ENCODE results near the gene RPL15.
"Not testable (repeated sequence)": the region's sequence is repeated elsewhere in the genome, so short reads cannot be mapped to it uniquely, and the experiment has no call there.

The RPL15 gene

DNA sequence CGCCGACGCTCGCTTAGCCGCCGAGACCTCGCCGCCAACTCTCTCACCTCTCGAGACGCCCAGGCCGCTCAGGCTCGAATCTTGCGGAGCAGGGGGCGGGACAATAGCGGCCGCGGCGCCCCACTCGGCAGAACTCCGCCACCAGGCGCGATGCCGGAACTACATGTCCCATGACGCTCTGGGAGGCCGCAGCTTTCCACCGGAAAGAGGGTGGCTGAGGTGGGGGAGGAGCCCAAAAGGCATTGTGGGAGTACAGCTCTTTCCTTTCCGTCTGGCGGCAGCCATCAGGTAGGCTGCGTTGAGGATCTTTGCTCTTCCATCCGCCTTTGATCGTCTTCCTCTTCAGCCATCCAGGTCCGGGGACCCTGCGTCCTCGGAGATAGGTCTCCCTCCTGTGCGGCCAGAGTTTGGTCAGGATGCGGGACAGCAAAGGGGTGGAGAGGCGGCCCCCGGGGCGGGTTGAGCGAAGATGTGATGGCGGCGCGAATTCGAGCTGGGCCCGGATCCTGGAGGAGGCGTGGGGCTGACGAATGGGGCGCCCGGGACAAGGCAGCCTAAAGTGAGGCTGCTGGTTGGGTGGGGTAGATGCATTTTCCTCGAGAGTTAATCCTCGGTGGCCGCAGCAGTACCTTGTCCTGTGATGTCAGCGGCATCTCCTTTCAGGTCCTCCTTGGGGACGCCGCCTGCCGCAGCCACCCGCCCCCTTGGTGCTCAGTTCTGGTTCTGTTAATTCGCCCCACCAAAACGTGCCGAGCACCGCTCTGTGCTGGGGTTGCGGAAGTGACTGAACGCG, at the start of gene RPL15, which contains the start of gene NKIRAS1:
Gene RPL15 (plus strand): TSS at position 247 of the 793 bp plus-strand sequence. CDS start 728 bp downstream, outside the sequence.
Gene NKIRAS1 (minus strand): TSS at position 105 of the 793 bp plus-strand sequence. CDS start 6,086 bp downstream, outside the sequence.
- DNase-seq (ENCODE audit: low spot score): peak; percentile 94

DNA sequence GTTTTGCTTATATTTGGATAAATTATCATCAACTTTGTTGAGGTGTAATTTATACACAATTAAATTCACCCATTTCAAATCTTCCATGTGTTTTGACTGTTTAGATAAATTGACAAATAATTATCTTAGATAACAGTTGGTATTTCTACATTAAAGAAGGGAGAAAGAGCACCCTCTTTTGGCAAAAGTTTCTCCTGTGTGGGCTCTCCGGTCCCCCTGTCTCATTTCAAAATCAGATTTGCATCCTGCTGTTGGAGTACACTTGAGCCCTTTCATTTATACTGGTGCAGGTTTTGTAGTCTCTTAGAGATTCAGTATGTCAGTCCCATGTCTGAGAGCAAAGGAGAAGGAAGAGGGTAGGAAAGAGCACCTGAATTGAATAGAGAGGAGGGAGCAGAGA, 49.5 kb upstream of the RPL15 start:
- no peak for DNase-seq (ENCODE audit: low spot score)

DNA sequence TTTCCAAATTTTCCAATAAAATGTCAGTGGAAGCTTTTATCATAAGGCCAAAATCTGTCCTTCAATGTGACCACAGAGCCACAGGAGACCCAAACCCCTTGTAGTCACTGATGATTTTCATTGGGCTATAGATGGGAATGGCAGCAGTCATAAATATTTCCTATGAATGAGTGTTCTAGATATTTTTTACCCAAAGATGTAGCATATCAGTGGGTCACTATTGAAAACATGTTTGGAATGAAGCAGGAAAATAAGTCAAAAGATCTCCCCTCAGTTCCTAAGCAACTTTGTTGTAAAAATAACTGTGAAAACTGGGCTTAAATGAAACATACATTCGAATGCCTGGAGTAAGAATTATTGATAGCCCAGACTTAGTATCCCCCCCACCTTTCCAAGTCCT, 49.1 kb upstream of the RPL15 start:
- no peak for DNase-seq (ENCODE audit: low spot score)

DNA sequence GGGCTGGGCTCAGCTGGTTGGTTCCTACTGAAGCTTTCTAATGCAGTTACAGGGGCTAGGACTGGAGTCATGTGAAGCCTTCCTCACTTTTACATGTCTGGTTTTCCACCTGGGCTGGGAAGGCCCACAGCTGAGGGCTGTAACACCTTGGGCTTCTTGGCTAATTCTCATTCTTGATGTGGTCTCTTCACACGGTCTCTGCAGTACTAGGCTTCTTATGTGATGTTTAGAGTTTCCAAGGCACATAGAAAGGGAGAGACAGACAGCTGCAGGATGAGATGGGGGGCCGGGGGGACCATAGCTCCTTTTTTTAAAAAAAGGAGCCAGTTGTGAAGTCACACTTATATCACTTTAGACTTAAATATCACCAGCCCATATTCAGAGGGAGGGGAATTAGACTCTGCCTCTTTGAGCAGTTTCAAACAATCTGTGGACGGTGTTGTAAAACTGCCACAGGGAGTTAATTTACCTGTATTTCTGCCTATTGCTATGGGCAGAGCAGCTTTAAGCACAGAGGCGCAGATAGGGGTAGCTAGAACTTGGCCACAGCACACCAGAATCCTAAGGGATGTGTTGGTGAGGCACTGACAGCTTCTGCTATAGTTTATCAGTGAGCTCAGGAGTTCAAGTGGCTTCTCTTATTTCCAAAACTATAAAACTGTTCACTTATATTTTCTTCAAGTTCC, 46.8 kb upstream of the RPL15 start:
- no peak for DNase-seq (ENCODE audit: low spot score)

DNA sequence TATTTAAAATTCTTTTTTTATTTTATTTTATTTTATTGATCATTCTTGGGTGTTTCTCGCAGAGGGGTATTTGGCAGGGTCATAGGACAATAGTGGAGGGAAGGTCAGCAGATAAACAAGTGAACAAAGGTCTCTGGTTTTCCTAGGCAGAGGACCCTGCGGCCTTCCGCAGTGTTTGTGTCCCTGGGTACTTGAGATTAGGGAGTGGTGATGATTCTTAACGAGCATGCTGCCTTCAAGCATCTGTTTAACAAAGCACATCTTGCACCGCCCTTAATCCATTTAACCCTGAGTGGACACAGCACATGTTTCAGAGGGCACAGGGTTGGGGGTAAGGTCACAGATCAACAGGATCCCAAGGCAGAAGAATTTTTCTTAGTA, 46.3 kb upstream of the RPL15 start:
- DNase-seq (ENCODE audit: low spot score): not testable (repeated sequence)

DNA sequence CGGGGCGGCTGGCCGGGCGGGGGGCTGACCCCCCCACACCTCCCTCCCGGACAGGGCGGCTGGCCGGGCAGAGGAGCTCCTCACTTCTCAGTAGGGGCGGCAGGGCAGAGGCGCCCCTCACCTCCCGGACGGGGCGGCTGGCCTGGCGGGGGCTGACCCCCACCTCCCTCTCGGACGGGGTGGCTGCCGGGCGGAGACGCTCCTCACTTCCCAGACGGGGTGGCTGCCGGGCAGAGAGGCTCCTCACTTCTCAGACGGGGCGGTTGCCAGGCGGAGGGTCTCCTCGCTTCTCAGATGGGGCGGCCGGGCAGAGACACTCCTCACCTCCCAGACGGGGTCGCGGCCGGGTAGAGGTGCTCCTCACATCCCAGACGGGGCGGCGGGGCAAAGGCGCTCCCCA, 45.6 kb upstream of the RPL15 start:
- not testable (repeated sequence) for DNase-seq (ENCODE audit: low spot score)

DNA sequence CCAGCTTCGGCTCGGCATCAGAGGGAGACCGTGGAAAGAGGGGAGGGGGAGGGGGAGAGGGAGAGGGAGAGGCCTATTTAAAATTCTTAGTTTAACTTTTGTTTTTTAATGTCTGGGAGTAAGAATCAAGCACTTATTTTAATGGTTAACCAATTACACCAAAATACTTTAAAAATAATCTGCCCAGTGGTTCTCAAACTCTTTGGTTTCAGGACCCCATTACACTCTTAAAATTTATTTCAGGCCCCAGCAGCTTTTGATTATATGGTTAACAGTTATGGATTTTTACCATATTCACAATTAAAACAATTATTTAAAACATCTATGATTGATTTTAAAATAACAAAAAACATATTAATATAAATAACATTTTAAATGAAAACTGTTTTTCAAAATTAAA, 44.6 kb upstream of the RPL15 start:
- no peak for DNase-seq (ENCODE audit: low spot score)

DNA sequence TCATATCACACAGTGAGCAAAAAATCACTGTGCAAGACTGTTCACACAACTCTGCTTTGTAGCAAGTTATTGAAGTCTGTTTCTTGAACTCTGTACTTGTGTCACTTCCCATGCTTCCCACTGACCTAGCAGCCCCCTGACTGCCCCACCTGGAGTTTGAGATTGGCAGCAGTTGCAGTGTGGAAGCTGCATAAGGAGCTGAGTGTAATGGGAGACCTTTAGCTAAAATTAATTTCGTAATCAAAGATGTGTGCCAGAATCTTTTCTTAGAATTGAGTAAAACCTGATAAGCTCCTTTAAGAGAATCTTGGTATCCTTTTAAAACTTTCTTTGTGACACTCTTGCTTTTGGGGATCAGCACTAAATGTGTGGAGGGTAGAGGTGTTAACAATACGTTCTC, 43.0 kb upstream of the RPL15 start:
- DNase-seq (ENCODE audit: low spot score): no peak

DNA sequence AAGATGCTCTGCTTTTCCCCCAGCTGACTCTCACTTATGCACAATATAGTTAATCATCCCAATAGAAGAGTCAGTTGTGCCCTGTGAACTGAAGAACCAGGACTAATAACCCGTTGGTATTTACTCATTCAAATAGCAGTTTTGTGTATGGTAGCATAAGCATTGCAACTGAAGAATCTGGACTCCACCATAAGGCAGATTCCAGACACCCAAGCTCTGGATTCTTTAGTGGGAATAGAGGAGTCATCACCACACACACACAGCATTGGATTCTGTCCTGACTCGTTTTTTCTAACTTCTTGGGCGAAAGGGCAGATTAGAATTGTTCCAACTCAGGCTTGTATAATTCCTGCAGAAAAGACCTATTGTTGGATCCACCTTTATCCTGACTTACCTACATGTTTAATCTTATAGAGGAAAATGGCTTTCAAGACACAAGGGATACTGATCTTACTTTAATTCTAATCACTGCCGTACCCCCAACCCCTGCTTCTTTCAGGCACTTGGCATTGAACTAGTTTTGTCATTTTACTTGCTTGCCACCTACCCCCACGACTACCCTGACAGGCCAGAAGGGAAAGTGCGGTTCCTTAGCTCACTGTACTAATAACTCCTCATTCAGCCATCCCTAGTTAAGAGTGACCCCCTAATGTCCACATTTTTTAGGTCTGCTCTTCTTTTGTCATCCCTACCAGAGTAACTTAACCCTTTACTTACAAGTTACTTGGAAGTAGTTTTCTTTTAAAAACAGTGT, 42.4 kb upstream of the RPL15 start:
- DNase-seq (ENCODE audit: low spot score): no peak

DNA sequence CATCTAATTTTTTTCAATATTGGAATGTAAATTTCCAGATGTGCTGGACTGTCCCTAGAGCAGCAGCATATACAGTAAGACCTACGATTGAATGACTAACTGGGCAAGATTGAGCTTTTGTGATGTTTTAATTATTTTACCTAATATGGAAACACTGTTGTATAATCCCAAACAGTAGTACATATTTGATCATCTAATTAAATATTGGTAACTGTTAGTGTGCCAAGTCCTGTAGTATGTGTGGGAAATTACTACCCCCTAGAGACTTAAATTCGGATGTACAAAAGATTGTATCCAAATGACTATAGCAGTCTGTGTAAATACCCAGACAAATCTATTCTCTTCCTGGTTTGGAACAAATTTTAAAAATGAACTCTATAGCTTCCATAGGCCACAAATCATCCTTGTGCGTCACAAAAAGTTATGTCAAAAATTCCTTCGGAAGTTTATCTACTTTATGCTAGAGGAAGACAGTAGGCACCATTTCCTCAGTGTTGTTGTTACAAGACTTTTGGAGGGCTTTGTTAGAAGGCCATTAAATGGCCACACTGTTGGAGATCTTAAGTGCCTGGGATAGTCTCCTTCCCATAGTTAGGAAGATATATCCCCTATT, 41.7 kb upstream of the RPL15 start:
- no peak for DNase-seq (ENCODE audit: low spot score)

DNA sequence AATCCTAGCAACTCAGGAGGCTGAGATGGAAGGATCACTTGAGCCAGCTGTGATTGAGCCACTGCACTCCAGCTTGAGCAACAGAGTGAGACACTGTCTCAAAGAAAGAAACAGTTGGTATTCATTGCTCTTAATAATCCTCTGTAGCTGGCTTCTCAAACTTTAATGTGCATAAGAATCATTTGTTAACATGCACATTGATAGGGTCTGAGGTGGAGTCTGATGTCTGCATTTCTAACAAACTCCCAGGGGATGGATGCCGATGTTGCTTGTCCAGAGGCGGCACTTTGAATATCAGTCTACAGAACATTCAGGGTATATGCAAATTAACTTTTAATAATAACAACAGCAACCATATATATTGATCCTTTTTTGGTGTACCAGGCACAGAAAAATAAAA, 40.0 kb upstream of the RPL15 start:
- DNase-seq (ENCODE audit: low spot score): no peak

DNA sequence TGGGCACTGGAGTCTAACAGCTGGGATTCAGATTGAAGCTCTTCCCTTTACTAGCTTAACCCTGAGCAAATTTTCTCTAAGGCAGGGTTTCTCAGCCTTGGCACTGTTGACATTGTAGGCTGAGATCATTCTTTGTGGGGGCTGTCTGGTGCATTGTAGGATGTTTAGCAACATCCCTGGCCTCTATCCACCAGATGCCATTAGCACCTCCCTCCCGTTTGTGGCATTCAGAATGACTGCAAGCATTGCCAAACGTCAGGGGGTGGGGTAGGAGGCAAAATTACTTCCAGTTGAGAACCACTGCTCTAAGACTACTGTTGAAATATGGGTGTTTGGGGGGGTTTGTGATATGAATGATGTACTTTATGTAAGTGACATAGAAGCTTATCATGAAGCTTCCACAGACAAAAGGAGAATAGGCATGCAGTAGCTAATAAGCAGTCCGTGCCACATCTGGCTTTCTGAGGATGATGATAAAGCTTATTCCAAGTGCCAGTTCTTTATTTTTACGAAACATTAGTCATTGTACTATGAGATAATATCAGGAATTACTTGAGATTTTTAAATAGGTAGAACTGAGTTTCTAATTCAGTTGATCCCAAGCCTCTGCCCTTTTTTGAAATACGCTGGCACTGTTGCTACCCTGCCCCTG, 39.5 kb upstream of the RPL15 start:
- DNase-seq (ENCODE audit: low spot score): no peak

DNA sequence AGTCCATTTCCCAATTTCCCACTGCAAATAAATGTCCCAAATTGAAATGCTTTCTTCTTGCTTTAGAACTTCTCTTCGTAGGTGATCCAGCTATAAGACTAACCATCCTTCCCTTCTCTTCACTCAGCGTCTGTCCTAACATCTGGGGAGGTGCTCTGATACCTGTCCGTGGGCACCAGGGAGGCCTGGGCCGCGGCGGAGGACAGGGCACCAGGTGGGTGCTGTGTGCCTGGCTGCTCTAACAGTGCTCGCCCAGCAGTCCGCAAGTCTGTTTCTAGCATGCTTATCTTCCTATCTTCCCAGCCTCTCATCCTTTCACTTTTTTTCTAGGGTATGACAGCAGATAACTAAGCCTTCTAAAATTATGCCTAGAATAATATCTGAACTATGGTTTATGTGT, 37.4 kb upstream of the RPL15 start:
- no peak for DNase-seq (ENCODE audit: low spot score)

DNA sequence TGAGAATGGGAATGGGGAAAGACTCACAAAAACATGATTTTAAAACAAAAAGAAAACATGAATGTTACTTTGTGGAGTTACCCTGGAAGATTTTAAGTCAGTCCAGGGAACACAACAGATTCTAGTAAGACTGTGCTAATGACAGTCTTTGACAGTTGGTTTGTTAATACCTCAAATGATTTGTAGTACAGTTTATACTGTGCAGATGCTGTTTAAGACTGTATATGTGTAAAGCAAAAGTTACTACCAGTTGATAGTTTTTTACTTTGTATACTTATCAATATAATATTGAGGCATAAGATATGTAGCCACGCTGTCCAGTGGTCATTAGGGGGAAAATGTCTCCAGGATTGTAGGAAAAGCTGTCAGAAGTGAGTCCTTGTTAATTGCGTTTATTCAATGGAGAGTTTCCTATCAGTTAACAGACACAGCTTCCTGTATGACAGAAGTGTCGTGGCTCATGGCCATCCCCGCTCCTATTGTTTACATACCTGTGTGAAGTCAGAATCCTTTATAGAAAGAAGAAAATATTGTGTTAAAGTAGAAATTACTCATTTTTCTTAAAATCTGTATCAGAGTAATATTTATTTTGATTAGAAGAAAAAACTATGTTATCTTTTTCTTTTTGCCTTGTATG, 36.1 kb upstream of the RPL15 start:
- no peak for DNase-seq (ENCODE audit: low spot score)

DNA sequence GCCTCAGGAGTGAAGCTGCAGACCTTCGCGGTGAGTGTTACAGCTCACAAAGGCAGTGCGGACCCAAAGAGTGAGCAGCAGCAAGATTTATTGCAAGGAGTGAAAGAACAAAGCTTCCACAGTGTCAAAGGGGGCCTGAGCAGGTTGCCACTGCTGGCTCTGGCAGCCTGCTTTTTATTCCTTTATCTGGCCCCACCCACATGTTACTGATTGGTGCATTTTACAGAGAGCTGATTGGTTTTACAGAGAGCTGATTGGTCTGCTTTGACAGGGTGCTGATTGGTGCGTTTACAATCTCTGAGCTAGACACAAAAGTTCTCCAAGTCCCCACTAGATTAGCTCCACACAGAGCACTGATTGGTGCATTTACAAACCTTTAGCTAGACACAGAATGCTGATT, 34.9 kb upstream of the RPL15 start:
- not testable (repeated sequence) for DNase-seq (ENCODE audit: low spot score)

DNA sequence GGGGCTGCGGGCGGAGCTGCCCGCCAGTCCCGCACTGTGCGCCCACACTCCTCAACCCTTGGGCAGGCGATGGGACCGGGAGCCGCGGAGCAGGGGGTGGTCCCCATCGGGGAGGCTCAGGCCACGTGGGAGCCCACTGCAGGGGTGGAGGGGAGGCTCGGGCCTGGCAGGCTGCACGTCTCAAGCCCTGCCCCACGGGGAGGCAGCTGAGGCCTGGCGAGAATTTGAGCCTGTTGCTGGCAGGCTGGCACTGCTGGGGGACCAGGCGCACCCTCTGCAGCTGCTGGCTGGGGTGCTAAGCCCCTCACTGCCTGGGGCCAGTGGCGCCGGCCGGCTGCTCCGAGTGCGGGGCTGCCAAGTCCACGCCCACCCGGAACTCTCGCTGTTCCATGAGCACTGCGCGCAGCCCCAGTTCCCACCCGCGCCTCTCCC, 34.4 kb upstream of the RPL15 start:
- DNase-seq (ENCODE audit: low spot score): no peak

DNA sequence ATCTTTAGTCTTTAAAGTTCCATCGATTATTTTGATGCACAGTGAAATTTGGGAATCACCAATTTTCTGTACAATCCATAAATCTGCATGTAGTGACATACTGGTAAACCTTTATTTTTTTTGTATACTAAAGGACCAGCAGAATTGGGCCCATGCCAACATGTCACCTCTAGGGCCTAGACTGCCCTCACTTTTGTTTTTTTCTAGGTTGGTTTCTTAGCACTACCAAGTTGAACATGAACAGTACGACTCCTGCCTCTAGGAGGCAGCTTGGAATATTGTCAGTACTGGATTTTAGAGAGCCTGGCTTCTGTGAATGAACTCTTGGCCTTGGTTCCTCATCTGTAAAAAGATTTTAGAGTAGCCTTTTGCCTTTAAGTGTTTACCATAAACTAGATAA, 32.5 kb upstream of the RPL15 start:
- peak; percentile 25 for DNase-seq (ENCODE audit: low spot score)

DNA sequence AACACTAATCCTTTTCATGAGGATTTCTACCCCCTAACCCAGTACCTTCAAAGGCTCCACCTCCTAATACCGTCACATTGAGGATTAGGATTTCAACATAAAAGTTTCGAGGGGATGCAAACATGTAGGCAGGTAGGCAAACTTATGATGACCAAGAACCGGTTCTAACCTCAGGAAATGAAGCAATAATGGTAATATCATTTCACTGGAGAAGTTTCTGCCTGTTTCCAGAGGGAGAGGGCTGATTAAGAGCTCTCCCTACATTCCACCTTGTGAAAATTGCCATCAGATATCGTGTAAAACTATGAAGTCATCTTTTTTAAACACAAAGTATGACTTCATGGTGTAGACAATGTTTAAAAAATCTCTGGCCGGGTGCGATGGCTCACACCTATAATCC, 31.7 kb upstream of the RPL15 start:
- DNase-seq (ENCODE audit: low spot score): no peak

DNA sequence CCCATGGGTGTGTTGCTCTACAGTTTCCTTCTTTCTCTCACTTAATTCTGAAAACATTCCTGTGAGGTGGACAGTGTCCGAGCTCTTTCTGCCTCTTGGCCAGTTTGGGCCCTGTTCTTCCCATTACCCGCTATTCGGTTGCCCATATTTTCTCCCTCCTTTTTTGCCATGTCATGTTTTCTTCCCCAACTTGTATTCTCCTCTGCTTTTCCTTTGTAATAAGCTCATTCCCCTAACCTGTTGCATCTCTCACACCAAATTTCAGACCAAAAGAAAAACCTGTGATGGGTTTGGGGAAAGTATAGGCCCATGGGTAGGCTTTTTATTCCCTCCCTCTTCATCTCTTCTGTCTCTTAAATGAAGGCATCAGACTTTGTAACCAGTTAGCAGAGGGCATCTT, 30.6 kb upstream of the RPL15 start:
- DNase-seq (ENCODE audit: low spot score): no peak

DNA sequence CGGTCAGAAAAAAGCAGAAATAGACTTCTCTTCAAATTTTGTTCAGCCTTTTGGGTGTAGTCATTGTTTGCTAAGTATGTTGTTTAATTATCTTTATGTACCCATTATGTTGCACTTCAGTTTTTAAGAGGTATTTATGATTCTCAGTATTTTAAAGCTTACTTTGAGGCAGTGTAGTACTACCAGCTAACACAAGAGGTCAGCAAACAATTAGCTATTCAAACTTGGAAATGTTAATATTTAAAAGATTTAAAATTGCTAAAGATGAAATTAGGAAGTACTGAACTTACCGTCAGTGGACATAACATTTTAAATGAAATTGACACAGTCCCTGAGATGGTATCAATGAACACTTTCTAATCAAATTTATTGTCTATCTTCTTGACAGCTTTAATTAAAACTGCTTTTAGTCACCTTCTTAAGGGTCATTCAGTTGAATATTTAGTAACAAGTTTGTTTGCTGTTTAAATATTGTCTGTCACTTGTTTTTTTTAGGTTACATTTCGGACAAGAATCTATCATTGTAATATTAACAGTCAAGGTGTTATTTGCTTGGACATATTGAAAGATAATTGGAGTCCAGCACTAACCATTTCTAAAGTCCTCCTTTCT, 28.2 kb upstream of the RPL15 start:
- DNase-seq (ENCODE audit: low spot score): no peak

DNA sequence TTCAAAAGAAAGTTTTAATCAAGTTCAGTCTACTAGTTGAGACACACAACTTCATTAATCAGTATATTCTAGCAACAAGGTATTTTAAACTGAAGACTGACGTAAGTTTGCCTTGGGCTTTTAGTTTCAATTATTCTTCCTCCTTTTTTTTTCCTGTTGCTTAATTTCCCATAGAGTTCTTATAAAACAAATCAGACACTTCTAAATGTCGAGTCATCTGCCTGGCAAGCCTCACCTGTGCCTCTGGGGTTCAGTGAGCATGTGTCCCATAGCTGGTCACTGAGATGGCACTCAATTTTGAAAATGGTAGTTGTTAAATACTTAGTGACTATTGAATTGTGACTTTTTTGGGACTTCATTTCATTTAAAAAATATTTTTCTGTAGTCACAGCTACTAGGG, 27.5 kb upstream of the RPL15 start:
- DNase-seq (ENCODE audit: low spot score): no peak

All from iPS-NIHi11 (cell line).